Islet precursor cell (in vitro differentiated cells): ENCODE measurements around the gene PARD3B.
A peak's percentile ranks its signal among the peaks of the same experiment; 100 is the strongest.

ENCODE experiments used
- DNase-seq: peaks from one replicate; pipeline ENCODE4 v3.0.0-alpha.2; 2018

The PARD3B gene

DNA sequence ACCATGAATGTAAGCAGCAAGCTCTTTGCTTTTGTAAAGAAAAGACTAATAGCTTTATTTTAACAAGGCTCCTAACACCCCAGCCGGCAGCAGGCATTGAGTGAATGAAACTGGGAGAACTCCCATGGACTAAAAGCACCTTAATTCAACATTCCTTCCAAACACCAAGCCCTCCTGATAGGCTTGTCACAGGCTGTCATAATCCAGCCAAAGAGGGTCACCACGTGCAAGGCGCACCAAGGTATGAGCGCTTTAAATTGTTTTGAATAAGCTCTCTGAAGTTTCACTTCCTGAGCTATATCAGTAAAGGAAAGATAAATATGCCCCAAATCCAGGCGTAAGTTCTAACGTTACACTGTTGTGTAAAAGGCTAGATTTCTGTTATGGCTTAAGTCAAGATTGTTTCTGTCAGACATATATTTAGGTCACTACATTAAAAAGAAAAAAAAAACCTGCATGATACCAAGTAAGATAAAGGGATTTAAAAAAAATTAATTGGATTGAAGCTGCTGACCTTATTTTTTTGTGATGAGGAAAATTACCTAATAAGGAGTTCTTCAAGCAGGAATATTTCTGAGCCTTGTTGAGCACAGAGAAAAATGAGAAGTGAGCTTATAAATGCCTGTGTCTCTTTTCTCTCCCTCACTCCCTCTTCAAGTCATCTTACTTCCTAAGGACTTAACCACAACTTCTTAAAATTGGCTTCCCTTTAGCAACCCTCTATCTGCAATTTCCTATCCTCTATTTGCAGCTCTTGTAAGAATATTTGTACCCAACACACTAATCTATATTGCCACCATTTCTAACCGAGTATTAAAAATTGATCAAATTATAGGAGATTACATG, 1000.9 kb downstream of the PARD3B start:
- no peak for DNase-seq

DNA sequence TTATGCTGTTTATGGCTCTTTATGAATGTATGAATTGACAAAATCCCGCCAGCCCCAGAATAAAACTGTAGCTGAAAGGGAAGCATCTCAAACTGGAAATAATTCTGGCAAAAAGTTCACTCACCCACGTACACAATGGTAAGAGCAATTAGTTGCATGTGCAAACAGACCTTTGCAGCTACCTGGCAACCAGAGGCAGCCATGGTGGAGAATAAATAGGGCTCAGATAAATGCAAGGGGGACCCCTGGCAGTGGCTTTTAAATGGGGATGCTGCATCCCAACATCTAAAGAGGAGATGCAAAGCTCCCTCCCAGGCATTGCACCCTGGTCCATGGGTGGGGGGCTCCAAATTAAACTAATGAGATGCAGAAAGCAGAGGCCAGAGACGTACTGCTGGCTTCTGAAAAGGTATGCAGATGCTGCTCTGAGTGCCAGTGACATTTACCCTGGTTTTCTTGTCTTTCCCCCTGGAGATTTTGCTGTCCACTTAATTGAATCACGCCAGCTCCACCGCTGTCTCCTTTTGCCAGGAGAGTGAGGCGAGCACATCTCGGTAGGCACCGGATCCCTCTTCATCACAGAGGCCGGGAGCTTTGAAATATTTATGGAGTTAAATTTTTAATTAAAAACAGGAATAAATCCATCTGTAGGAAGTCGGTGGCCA, 1010.4 kb downstream of the PARD3B start:
- no peak for DNase-seq

- no peak for DNase-seq
Measured at GRCh38 chr2:205556357-205556756, 1011.1 kb downstream of the PARD3B start.

DNA sequence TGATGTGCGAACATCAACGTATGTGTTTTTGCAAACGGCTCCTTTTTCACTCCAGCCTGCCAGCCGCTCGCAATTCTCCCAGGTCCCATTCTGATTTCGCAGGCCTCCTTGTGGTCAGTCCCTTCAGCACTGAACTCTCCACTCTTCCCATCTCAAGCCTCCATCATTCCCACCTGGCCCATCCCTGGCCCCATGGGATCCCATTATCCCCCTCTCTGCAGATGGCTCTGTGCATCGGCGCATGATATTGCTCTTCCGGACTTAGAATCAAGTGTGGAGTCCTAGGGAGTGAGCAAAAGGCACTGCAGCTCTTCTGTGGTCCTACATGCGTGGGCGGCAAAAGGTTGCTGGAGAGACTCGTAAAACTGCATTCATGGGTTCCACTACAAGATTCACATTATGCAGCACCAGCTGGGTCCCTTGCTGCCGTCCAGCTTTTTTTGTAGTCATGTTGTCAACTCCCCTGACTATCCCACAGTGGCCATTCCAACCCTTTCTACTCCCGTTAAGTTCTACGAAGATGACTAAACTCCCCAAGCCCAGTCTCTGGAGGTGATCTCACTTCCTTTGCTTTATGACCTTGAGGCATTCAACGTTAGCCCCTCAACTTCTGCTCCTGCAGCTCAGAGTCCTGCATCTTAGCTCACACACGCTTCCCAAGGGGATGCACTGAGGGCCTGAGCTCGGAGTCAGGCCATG, 1011.7 kb downstream of the PARD3B start:
- peak; percentile 67 for DNase-seq

DNA sequence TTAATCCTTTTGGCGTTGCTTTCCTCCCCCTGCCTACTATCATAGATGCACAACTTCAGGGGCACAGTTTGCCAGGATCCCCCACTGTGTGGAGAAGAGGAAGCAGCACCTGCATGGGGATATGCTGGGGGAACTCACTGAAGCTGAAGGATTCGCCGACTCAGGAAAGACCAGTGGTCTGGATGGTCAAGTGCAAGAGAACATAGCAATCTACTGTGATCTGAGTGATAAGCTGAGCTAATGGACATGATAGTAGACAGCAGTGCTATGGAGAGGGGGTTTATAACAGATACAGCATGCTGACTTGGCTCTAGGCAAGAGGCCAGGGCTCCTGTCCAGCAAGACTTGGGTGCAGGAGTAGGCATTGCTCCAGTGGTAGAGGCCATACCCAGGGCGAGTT, 1012.6 kb downstream of the PARD3B start:
- no peak for DNase-seq

- DNase-seq = no peak
Measured at GRCh38 chr2:205561441-205561840, 1016.2 kb downstream of the PARD3B start.

DNA sequence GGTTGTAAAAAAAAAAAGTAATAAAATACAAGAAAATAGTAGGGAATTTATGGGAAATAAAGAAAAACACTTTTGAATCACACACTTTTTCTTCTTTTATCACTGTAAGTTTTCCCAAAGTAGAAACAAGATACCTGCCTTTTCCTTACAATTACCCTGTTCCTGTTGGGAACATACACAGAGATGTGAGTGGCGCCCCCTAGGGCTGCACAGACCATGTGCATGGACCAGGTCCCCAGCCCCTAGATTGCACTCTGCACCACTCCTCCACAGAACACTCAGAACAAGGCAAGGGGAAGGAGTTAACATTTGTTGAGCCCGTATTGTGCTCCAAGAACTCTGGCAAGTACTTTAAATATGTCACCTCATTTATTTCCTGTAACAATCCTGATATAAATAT, 1018.4 kb downstream of the PARD3B start:
- no peak for DNase-seq

DNA sequence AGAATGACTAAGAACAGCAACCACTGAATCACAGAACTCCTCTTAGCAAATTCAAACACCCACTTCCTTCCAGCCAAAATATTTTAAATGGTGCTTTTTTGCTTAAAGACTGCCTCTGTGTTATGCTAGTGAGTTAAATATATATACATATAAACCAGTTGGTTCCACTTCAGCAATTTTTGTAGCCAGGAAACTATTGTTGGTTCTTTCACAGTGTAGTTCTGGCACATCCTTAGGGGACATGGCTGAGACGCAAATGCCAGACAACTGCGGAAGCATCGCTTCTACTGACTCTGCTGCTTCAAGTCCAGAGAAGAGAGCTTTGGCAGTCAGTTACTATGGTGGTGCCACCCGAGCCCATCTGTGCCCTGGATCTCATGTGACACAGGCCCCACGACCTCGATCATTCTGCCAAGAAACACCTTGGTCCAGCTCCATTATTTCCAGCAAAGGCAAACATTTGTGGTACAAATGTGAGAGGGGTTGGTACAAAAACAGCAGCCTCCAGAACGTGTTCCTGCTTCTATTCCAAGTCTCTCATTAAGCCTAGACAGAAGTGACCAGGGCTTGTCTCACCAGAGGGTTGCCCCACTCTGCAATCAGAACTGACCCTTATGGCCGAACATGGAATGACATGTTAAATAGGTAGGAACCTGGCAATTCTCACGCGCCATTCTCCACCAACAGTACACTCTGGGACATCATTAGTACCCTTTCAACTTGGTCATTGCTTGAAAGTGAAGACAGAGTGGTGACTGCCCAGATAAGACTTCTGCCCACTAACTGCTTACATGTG, 1019.3 kb downstream of the PARD3B start:
- DNase-seq = peak; percentile 59

GRCh38 chr2:205565142-205565522, 1019.9 kb downstream of the PARD3B start:
- DNase-seq = no peak

GRCh38 chr2:205566606-205567168, 1021.4 kb downstream of the PARD3B start:
- no peak for DNase-seq

DNA sequence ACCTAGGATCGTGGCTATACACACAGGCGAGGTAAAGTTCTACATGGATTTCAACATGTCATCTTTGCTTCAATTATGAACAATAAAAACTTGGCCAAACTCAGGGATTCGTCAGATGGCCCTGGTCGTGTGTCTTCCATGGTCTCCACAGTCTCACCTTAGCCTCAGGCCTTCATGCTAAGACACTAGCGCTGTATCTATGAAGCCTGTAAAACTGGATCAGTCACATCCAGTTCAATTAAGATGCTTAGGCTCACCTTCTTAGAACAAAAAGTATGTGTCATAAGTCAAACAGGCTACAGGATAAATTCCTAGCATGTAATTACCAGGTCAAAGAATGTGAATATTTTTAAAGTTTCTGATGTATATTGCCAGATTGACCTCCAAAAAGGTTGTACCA, 1023.3 kb downstream of the PARD3B start:
- DNase-seq = peak; percentile 64

GRCh38 chr2:205570648-205571047, 1025.4 kb downstream of the PARD3B start:
- DNase-seq = no peak

- no peak for DNase-seq
Measured at GRCh38 chr2:205571360-205571959, 1026.2 kb downstream of the PARD3B start.

DNA sequence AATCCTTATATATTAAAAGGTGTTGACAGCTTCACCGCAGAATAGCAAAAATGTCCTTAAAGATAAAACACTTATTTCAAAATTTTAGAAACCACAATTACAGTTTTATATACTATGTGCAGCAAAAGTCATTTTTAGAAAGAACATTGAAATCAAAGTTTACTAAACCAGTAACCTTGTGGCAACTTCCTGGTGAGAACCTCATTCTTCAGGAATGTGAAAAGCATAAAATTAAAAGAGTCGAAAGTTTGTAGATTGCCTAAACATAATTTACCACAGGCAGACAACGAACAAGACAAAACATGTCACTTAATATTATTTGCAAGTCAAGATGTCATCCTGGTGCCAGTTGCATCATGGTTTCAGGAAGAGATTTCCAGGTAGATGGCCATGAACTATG, 1028.7 kb downstream of the PARD3B start:
- no peak for DNase-seq

DNA sequence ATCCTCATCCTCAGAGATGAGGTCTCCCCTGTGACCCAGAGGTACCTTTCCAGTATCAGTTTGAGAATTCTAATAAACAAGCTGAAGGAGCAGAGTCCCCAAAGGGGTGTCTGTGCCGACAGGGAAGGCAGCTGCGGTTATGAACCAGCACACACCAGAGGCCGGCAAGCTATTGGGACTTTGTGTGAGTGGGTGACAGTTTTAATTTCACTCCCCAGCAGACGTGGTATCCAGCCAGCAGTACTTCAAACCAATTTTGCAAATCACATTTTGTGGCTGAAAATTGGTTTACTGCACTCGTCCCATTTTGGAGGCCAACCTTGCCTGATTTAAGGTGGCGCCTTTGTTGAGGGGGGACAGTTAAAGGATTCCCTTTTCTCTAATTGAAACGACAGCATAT, 1034.1 kb downstream of the PARD3B start:
- no peak for DNase-seq

GRCh38 chr2:205580212-205580987, 1035.1 kb downstream of the PARD3B start:
- no peak for DNase-seq

DNA sequence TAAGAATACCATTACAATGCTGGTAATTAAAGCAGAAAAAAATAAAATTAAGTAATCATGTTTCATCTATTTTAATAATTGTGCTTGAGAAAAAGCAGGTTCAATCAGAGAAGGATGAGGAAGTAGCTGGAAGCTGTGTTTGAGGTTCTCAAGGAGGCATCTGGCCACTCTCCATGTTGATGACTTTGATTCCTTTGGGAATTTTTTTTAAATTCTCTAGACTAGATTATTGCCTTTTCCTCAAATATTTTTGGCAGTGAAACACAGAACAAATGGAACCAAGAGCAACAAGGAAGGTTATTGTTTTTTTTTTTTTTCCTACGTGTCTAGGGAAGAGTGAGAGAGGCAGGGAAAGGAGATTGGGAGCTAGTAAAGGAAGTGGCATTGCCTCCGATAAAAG, 1037.1 kb downstream of the PARD3B start:
- DNase-seq = no peak

DNA sequence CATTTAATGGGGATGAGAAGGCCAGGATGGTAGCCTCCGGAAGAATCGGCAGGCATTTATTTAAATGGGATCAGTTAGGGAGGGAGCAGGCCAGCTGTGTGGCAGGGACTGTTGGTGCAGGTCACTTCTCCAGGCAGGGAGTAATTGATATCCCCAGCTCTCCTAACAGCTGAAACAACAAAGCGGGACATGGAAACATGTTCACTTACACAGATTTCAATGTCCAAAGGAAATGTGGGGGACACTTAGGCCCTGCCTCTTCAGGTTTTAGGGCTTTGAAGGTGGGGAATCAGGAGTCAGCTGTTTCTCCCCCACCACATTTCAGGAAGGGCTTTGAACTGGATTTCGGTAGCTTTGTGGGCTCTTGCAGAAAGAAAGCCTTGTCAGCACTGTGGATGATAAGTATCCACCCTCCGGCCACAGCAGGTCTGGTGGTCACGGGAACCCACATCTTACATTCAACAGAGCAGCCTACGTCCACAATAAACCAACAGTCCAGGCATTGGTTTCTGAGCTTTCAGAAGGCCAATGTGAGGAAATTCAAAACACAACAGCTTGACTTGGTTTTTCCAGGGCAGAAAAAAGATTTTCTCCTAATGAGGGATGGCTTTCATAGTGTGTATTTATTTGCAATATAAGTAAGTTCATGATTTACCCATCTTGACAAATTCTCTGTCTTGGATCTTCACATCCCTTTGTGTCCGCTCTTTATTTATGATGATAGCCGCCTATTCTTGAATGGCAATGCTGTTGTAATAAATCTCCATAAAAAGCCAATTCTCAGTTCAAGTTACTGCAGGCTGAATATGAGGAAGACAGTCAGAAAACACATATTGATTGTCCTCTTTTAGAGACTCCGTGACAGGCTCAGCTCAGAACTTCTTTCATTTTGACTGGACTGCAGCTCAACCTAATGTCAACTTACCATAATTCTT, 1040.4 kb downstream of the PARD3B start:
- DNase-seq = no peak

DNA sequence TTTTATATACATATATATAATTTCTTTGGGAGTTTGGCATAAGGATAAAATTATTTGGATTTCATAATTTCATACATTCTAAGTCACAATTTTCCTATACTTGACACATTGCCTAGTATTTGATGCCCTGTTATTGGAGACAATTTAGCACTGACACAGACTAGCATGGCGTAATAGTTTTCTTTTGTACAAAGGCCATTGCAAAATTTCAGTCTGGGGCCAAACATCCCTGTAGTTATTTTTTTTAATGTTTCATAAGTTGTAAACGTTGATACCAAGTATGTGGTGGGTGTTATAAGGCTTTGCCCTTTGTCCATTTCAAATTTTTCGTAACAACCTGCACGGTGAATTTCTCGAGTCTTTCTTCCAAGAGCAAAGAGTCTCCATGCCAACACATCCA, 1041.4 kb downstream of the PARD3B start:
- no peak for DNase-seq

GRCh38 chr2:205589479-205589878, 1044.2 kb downstream of the PARD3B start:
- no peak for DNase-seq
